Measurements from ENCODE around the gene ARID1B.

Gene ARID1B

GRCh38 chr6:156794546-156795354 is 17.6 kb downstream of the ARID1B start:
- DNase-seq: no peak

- no peak for DNase-seq
Observed at GRCh38 chr6:156795825-156796224, 18.6 kb downstream of the ARID1B start.

GRCh38 chr6:156796627-156797026 is 19.4 kb downstream of the ARID1B start:
- no peak for DNase-seq

GRCh38 chr6:156797901-156798735 is 20.9 kb downstream of the ARID1B start:
- DNase-seq: no peak

- no peak for DNase-seq
Observed at GRCh38 chr6:156801712-156802111, 24.5 kb downstream of the ARID1B start.

- no peak for DNase-seq
Observed at GRCh38 chr6:156803353-156803752, 26.2 kb downstream of the ARID1B start.

- DNase-seq: no peak
Observed at GRCh38 chr6:156804402-156804801, 27.2 kb downstream of the ARID1B start.

- no peak for DNase-seq
Observed at GRCh38 chr6:156806155-156806554, 29.0 kb downstream of the ARID1B start.

GRCh38 chr6:156807028-156807427 is 29.9 kb downstream of the ARID1B start:
- no peak for DNase-seq

- no peak for DNase-seq
Observed at GRCh38 chr6:156807795-156808194, 30.6 kb downstream of the ARID1B start.

GRCh38 chr6:156808287-156808686 is 31.1 kb downstream of the ARID1B start:
- DNase-seq: peak; percentile 28

GRCh38 chr6:156809034-156809433 is 31.9 kb downstream of the ARID1B start:
- DNase-seq: peak; percentile 44

GRCh38 chr6:156809446-156810178 is 32.4 kb downstream of the ARID1B start:
- DNase-seq: no peak

GRCh38 chr6:156814036-156814581 is 36.9 kb downstream of the ARID1B start:
- no peak for DNase-seq

GRCh38 chr6:156816505-156816904 is 39.3 kb downstream of the ARID1B start:
- DNase-seq: peak; percentile 29

GRCh38 chr6:156820089-156820798 is 43.1 kb downstream of the ARID1B start:
- no peak for DNase-seq

- DNase-seq: no peak
Observed at GRCh38 chr6:156821707-156822106, 44.5 kb downstream of the ARID1B start.

GRCh38 chr6:156822747-156823206 is 45.6 kb downstream of the ARID1B start:
- no peak for DNase-seq

- DNase-seq: no peak
Observed at GRCh38 chr6:156824142-156824541, 47.0 kb downstream of the ARID1B start.

GRCh38 chr6:156825475-156825874 is 48.3 kb downstream of the ARID1B start:
- no peak for DNase-seq

- no peak for DNase-seq
Observed at GRCh38 chr6:156826290-156826955, 49.2 kb downstream of the ARID1B start.

GRCh38 chr6:156827382-156827781 is 50.2 kb downstream of the ARID1B start:
- DNase-seq: no peak
